PFSK-1 (cell line): ENCODE measurements around the gene SNTB2.

Experiments used
- FOXP2 ChIP-seq: optimal IDR thresholded peaks from 2 replicates; pipeline ENCODE3; 2011; ENCODE audit warnings: borderline replicate concordance, control low read depth, inconsistent platforms; ENCODE audit not compliant: insufficient read depth; ENCODE audit errors: extremely low read length, extremely low read depth
- POLR2AphosphoS5 ChIP-seq: IDR thresholded peaks from 2 replicates; pipeline ENCODE4 v1.6.1; 2012; ENCODE audit warnings: low read depth, mild to moderate bottlenecking, control low read depth, low read length, moderate library complexity
- SIN3A ChIP-seq: IDR thresholded peaks from 2 replicates; pipeline ENCODE4 v1.6.1; 2012; ENCODE audit warnings: mild to moderate bottlenecking, low read length, moderate library complexity, borderline replicate concordance; ENCODE audit not compliant: insufficient read depth
- TAF1 ChIP-seq: IDR thresholded peaks from 2 replicates; pipeline ENCODE4 v1.6.1; 2012; ENCODE audit warnings: low read length, control low read depth, borderline replicate concordance; ENCODE audit not compliant: insufficient read depth
- TF ChIP-seq, protein P1 (sequence below), 2 experiments: IDR thresholded peaks; 2 replicates each; pipeline versions ENCODE4 v1.6.1 to v1.8.0; 2011 to 2012; ENCODE audit warnings: low read depth in 2 of 2, low read length in 2 of 2, control low read depth in 1 of 2, inconsistent platforms in 1 of 2, mild to moderate bottlenecking in 1 of 2, moderate library complexity in 1 of 2; ENCODE audit not compliant: insufficient read depth in 1 of 2

SNTB2 gene

GRCh38 chr16:69190046-69190588 lies 3.2 kb downstream of the SNTB2 start:
- TF ChIP-seq FOXP2 (no peak), POLR2AphosphoS5 (no peak), TAF1 (no peak), SIN3A (no peak)
- TF ChIP-seq, protein P1, sequence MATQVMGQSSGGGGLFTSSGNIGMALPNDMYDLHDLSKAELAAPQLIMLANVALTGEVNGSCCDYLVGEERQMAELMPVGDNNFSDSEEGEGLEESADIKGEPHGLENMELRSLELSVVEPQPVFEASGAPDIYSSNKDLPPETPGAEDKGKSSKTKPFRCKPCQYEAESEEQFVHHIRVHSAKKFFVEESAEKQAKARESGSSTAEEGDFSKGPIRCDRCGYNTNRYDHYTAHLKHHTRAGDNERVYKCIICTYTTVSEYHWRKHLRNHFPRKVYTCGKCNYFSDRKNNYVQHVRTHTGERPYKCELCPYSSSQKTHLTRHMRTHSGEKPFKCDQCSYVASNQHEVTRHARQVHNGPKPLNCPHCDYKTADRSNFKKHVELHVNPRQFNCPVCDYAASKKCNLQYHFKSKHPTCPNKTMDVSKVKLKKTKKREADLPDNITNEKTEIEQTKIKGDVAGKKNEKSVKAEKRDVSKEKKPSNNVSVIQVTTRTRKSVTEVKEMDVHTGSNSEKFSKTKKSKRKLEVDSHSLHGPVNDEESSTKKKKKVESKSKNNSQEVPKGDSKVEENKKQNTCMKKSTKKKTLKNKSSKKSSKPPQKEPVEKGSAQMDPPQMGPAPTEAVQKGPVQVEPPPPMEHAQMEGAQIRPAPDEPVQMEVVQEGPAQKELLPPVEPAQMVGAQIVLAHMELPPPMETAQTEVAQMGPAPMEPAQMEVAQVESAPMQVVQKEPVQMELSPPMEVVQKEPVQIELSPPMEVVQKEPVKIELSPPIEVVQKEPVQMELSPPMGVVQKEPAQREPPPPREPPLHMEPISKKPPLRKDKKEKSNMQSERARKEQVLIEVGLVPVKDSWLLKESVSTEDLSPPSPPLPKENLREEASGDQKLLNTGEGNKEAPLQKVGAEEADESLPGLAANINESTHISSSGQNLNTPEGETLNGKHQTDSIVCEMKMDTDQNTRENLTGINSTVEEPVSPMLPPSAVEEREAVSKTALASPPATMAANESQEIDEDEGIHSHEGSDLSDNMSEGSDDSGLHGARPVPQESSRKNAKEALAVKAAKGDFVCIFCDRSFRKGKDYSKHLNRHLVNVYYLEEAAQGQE (IDR thresholded peaks at IDR 0.05; ENCODE audit: insufficient read depth in 1 of 2, low read depth in 2 of 2, low read length in 2 of 2), result no peak

- TF ChIP-seq, protein P1 (IDR thresholded peaks at IDR 0.05; ENCODE audit: insufficient read depth in 1 of 2, low read depth in 2 of 2, low read length in 2 of 2), result no peak
- TF ChIP-seq POLR2AphosphoS5 (no peak), SIN3A (no peak), FOXP2 (no peak), TAF1 (no peak)
Observed at GRCh38 chr16:69190598-69190997, 3.6 kb downstream of the SNTB2 start.

DNA sequence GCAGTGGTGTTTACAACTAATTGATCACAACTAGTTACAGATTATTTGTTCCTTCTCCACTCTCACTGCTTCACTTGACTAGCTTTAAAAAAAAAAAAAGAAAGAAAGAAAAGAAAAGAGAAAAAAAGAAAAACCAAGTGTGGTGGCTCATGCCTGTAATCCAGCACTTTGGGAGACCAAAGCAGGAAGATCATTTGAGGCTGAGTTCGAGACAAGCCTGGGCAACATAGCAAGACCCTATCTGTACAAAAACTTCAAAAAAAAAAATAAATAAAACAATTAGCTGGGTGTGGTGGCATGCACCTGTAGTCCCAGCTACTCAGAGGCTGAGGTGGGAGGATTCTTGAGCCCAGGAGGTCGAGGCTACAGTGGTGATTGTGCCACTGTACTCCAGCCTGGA lies 4.2 kb downstream of the SNTB2 start:
- TF ChIP-seq TAF1 (no peak), SIN3A (no peak), POLR2AphosphoS5 (no peak), FOXP2 (no peak)
- TF ChIP-seq, protein P1 (IDR thresholded peaks at IDR 0.05; ENCODE audit: insufficient read depth in 1 of 2, low read depth in 2 of 2, low read length in 2 of 2), result no peak

GRCh38 chr16:69193855-69194254 lies 6.9 kb downstream of the SNTB2 start:
- TF ChIP-seq FOXP2 (no peak), SIN3A (no peak), POLR2AphosphoS5 (no peak), TAF1 (no peak)
- TF ChIP-seq, protein P1 (IDR thresholded peaks at IDR 0.05; ENCODE audit: insufficient read depth in 1 of 2, low read depth in 2 of 2, low read length in 2 of 2), result no peak

- no peak for TF ChIP-seq POLR2AphosphoS5
- TF ChIP-seq FOXP2, result no peak
- TF ChIP-seq, protein P1 (IDR thresholded peaks at IDR 0.05; ENCODE audit: insufficient read depth in 1 of 2, low read depth in 2 of 2, low read length in 2 of 2), result no peak
- TF ChIP-seq SIN3A, result no peak
Observed at GRCh38 chr16:69194488-69194887, 7.5 kb downstream of the SNTB2 start.
